T-helper 2 cell treated with Interferon-gamma antibody and Interleukin-4, amounts not matched to agents 100 ng/mL and 5 ng/mL, for 36 hours (primary cell): ENCODE data around the gene AQP1. TPM values are rescaled to one million over a fixed set of nuclear protein-coding genes. Genes with fewer than 3 reads are reported as not detected.

Experiments used
- intact Hi-C: fragments of 100-400 bp; cut with micrococcal nuclease; formaldehyde crosslinking; loops from one replicate; pipeline ENCODE4 v1.15.1; 2023
- total RNA-seq: library from RNA; stranded (reverse); gene quantifications from 2 replicates; pipeline ENCODE4 v1.2.3, GENCODE V29; 2022

AQP1 gene
- total RNA-seq = 0.11 TPM in 1 of 2 replicates, not detected in the other

GRCh38 chr7:30911561-30911969, at the start of gene AQP1:
Gene AQP1, plus strand, starts transcription at chr7:30911853. Its CDS starts 57 bp downstream, at chr7:30911910.
- intact Hi-C loops = no loop called here

- intact Hi-C loops = no loop called here
Observed at GRCh38 chr7:30862995-30863705, 48.5 kb upstream of the AQP1 start.

GRCh38 chr7:30863706-30864035, 48.0 kb upstream of the AQP1 start:
- intact Hi-C loops = no loop called here

- intact Hi-C loops = no loop called here
Observed at GRCh38 chr7:30864101-30864500, 47.6 kb upstream of the AQP1 start.

- intact Hi-C loops = no loop called here
Observed at GRCh38 chr7:30865076-30865475, 46.6 kb upstream of the AQP1 start.

- intact Hi-C loops = no loop called here
Observed at GRCh38 chr7:30865821-30866220, 45.8 kb upstream of the AQP1 start.

GRCh38 chr7:30866939-30867338, 44.7 kb upstream of the AQP1 start:
- intact Hi-C loops = no loop called here

- intact Hi-C loops = no loop called here
Observed at GRCh38 chr7:30867483-30867882, 44.2 kb upstream of the AQP1 start.

GRCh38 chr7:30869794-30870611, 41.6 kb upstream of the AQP1 start:
- intact Hi-C loops = no loop called here

- intact Hi-C loops = no loop called here
Observed at GRCh38 chr7:30870821-30871518, 40.7 kb upstream of the AQP1 start.

- intact Hi-C loops = no loop called here
Observed at GRCh38 chr7:30871655-30872054, 40.0 kb upstream of the AQP1 start.

GRCh38 chr7:30873207-30873606, 38.4 kb upstream of the AQP1 start:
- intact Hi-C loops = no loop called here

- intact Hi-C loops = no loop called here
Observed at GRCh38 chr7:30873656-30874055, 38.0 kb upstream of the AQP1 start.

GRCh38 chr7:30874656-30875302, 36.9 kb upstream of the AQP1 start:
- intact Hi-C loops = no loop called here

GRCh38 chr7:30877015-30877769, 34.5 kb upstream of the AQP1 start:
- intact Hi-C loops = no loop called here

- intact Hi-C loops = no loop called here
Observed at GRCh38 chr7:30877993-30878392, 33.7 kb upstream of the AQP1 start.

GRCh38 chr7:30879139-30880124, 32.2 kb upstream of the AQP1 start:
- intact Hi-C loops = no loop called here

- intact Hi-C loops = no loop called here
Observed at GRCh38 chr7:30880125-30880720, 31.4 kb upstream of the AQP1 start.

GRCh38 chr7:30880941-30881340, 30.7 kb upstream of the AQP1 start:
- intact Hi-C loops = no loop called here
